Stimulated activated CD4-positive, alpha-beta T cell treated with anti-CD3 and anti-CD28 coated beads, Interleukin-2, amount 100 ng/mL, for 4 hours (primary cell): ENCODE measurements around the gene LRRC7.

ENCODE experiments used
- DNase-seq: peaks from one replicate; pipeline ENCODE4 v3.0.0-alpha.2; 2020; ENCODE audit warnings: low read depth

The LRRC7 gene

DNA sequence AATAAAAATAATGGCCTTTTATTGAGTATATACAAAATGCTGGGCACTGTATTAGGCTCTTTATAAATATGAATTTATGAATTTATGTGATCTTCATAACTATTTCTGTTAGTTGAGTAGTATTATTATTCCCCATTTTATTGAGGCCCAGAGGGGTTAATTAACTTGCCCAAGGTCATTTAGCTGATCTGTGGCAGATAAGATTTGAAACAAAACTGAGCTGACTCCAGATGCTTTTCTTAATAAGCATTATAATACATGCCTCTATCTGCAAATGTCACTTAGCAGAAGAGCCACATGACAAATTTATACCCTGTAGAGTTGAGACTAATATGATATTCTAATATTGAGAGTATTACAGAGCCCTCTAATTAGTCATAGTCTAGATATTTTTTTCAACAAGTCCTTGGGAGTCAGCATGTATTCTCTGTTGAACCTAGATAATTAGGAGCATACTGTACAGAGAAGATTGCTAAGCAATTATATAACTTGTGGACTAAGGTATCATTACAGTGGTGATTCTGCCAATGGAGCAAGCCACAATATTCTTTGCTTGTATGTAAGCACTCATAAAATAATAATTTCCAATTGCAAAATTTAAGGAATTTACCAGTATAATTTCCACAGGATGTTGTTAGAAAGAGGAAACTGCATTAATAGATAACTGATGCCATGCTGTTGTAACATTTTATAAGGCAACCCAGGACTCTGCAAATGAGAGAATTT, 525.7 kb downstream of the LRRC7 start:
- DNase-seq = no peak

DNA sequence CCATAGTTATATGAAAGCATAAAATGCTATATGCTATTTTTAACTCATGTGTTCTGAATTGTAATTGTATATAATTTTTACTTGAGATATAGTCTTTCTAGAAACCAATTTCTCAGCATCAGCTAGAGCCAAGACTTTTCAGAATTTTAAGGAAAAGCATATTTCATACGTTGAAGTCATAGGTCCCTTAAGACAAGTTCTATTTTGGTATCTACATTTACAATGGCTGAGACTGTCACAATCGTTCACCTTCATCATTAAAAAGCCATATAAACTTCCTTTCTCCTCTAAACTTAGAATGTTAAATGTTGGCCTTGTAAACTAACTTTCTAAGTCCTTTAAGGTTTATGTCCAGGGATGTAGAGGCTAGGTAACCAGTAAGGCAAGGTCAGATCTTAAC, 533.5 kb downstream of the LRRC7 start:
- no peak for DNase-seq

DNA sequence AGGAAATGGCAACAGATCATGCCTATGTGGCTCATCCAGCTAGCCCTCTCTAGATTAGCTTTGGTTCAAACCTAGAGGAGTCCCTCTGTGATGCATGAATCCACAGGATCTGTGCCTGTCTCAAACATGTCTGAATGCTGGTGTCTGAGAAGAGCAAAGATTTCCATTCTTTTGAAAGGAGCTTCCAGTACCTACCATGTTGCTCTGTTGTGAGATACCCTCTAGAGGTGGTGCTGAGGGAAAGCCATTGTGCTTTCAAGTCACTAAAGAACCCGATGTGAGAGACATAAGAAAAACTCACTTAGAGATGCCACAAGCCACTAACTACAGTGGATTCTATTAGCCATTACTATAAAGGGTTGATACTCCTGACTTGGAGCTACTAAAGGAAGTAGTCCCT, 534.1 kb downstream of the LRRC7 start:
- DNase-seq = no peak

GRCh38 chr1:70103770-70104169, 536.0 kb downstream of the LRRC7 start:
- no peak for DNase-seq

GRCh38 chr1:70109241-70109640, 541.5 kb downstream of the LRRC7 start:
- DNase-seq = no peak

- no peak for DNase-seq
Observed at GRCh38 chr1:70112838-70113237, 545.1 kb downstream of the LRRC7 start.

GRCh38 chr1:70115315-70115714, 547.6 kb downstream of the LRRC7 start:
- no peak for DNase-seq

GRCh38 chr1:70117046-70117445, 549.3 kb downstream of the LRRC7 start:
- no peak for DNase-seq

- no peak for DNase-seq
Observed at GRCh38 chr1:70134148-70134547, 566.4 kb downstream of the LRRC7 start.

GRCh38 chr1:70140343-70140742, 572.6 kb downstream of the LRRC7 start:
- no peak for DNase-seq

DNA sequence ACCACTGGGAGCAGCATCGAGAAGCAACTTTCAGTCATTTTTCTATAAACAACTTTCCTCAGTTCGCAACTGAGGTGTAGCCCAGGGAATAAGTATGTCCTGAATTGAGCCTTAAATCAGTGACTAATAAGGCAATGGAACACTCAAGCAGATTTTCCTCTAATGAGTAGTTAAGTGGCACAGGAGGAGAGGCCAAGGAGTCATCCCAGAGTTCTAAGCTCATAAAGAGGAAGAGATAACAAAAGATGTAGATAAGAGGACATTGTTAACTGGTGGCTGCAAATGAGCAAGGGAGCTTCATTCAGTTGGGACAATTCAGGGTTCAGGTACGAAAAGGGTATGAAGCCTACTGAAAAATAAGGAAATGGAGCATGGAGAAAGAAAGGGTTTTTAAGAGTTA, 573.2 kb downstream of the LRRC7 start:
- DNase-seq = no peak

- DNase-seq = no peak
Observed at GRCh38 chr1:70142075-70142474, 574.4 kb downstream of the LRRC7 start.

DNA sequence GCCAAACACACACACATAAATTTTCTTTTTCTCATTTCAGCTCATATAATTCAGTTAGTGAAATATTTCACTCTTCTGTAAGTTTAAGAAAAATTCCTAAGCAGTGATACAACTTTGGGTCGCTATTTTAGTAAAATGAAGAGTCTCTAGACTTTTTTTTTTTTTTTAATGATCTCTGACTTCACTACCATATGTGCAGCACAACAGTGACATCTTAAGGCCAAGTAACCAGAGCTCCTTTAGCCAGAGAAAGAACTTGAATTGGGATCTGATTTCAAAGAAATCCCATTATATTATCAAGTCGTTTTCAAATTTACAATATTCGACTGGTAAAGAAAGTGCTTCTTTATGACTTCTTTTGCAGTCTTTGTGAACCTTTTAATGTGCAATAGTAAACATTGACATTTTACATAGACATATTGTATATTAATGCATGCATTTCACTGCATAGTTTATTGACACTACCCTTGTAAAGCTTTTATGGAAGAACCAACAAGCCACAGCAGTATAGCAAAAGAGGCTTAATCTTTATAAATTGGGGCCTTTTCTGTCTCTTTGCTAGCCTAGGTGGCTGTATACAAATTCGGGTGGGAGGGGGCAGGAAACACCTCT, 575.4 kb downstream of the LRRC7 start:
- no peak for DNase-seq

DNA sequence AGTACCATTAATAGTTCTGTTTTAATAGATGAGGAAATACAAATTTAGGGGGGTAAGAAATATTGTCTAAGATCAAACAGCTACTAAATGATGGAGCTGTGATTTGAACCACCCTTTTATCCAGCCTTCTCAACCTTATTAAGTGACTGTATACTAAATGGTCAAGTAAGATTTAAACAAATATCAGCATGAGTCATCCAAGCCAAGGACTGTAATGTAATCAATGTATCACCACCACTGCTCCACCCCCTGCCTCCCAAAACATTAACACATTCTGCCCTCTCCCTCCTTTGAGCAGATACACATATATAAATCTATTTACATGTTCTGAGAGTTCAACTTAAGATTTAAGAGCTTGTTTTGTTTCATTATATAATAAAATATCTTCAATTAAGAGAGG, 578.8 kb downstream of the LRRC7 start:
- no peak for DNase-seq

GRCh38 chr1:70150444-70150843, 582.7 kb downstream of the LRRC7 start:
- DNase-seq = no peak

- no peak for DNase-seq
Observed at GRCh38 chr1:70153739-70154138, 586.0 kb downstream of the LRRC7 start.

GRCh38 chr1:70156529-70157120, 588.9 kb downstream of the LRRC7 start:
- no peak for DNase-seq

DNA sequence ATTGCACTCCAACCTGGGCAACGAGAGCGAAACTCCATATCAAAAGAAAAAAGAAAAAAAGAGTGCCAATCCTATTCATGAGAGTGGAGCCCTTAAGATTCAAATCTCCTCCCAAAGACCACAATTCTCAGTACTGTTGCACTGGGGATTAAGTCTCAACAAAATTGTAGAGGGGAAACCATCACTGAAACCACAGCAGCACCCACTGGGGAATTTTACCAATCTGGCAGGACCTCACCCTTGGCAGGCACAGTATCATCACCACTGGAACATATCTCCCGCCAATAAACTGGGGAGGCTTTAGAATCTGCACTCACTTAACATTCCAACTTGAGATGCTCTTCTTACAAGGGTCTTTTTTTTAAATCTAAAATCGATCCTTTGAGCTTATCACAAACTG, 596.6 kb downstream of the LRRC7 start:
- no peak for DNase-seq

- DNase-seq = no peak
Observed at GRCh38 chr1:70168283-70168682, 600.6 kb downstream of the LRRC7 start.

DNA sequence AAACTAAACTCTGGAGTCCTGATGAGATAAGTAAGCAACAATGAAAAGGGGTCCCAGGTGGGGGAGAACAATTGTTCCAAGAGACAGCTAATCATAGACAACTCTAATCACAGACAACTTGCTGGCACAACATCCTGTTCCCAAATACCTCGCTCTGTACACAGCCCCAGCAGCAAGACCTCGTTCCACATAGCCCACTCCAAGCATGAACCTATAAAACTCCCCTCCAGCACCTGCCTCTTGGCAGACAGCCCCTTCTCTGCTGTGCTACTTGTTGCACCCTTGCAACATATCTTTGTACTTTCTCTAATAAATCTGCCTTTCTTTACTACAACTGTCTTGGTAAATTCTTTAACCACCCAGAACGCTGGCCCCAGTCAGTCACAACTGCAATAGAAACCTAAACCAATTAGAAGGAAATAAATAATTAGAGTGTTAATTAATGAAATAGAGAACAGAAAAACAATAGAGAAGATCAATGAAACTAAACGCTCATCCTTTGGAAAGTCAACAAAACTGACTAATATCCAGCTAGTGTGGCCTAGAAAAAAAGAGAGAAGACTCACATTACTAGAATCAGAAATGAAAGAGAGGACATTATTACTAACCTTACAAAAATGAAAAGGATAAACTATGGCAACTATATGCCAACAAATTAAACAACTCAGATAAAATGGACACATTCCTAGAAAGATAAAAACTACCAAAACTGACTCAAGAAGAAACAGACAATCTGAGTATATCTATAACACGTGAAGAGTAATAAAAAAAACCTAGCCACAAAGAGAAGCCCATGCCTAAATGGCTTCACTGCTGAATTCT, 601.5 kb downstream of the LRRC7 start:
- DNase-seq = no peak

DNA sequence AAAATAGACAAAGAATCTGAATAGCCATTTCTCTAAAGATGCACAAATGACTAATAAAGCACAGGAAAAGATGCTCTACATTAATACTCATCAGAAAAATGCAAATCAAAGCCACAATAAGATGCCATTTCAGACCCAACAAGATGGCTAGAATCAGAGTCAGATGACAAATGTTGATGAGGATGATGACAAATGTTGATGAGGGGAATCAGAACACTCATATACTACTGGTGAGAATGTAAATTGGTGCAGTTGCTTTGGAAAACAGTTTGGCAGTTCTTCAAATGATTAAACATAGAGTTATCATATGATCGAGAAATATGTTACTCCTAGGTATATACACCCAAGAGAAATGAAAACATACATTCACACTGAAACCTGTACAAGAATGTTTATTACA, 603.8 kb downstream of the LRRC7 start:
- DNase-seq = no peak
